Mucosa of gallbladder (tissue), 1 donor: ENCODE data around the gene KCNMA1. TPM values are rescaled to one million over a fixed set of nuclear protein-coding genes. Genes with fewer than 3 reads are reported as not detected.

Experiments
- DNase-seq: peaks from one replicate; pipeline ENCODE4 v3.0.0-alpha.2; 2020; ENCODE audit warnings: low spot score
- total RNA-seq: library from RNA; stranded (reverse); gene quantifications from one replicate; pipeline ENCODE4 v1.2.1, GENCODE V29; 2021
- donor health status: DM: no; HTN: no; CAD: no.

The KCNMA1 gene
- total RNA-seq, 1 donor from 2014 or later, result 101 TPM

DNA sequence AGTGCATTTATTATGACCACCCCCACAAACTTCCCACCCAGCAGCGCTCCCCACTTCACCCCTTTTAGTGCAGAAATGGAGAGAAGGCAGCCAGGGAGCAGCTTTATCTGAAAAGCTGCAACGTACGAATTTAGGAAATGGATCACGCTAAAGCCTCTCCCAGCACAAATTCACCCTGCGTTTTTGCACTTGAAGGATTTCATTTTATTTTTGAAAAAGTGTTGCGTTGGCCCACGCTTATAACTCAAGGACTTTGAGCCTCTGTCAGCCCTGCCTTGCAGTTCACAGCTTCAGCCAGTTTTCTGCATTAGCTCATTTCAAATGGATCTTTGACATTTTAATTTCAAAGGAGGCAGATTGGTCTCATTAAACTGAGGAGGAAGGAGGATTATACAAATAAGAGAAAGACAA is 556.1 kb downstream of the KCNMA1 start:
- no peak for DNase-seq

DNA sequence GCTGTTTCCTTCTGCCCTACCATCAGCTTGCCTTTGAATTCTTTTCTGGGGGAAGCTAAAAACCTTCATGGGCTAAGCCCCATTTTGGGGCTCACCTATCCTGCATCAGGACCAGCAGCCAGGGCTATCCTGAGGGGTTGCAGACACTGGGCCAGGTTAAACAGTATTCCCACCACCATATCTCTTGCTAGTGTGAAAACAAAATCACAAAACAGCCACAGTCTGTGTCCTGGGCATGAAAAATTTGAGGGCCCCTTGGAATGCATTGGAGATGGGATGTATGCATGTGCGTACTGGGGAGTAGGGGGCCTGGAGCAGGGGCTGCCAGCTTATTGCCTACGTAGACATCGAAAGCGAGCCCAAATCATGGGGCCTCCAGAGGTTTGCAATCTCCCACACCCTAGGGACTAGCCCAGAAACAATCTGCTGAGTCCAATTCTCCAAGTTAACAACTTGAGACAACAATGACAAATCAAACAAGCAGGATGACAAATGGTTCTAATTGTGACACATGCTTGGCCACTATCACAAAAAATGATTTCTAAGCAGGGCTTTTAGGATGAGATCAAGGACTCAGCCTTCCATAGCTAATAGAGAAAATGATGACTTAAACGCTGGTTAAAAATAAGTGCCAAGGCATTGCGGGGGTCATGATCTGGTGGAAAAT is 557.1 kb downstream of the KCNMA1 start:
- DNase-seq, result no peak

DNA sequence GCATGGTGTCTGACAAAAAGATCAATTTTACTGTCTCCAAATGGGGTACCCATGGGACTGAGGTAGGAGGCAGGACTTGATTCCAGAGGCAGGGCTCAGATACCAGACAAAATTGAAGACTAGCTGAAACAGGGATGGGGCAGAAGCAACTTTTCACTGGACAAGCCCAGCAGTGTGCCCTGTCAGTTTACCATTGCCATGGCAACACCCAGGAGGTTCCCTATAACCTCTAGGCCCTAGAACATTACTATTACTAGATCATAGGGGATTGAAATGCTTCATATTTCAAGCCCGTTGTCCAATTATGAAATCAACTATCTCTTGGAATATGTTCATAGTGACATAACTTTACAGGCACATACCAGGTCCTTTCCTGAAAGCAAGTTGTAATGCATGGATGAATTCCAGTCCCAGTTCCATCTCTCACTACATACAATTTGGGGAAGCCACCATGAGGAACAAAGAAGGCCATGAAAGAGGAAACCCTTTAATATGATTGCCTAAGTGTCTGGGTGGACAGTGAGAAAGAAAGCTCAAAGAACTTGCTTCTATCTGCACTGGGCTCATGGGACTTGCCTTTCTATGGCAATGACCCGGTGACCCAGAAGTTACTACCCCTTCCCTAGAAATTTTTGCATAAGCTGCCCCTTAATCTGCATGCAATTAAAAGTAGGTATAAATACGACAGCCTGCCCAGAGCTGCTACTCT is 557.9 kb downstream of the KCNMA1 start:
- no peak for DNase-seq

DNA sequence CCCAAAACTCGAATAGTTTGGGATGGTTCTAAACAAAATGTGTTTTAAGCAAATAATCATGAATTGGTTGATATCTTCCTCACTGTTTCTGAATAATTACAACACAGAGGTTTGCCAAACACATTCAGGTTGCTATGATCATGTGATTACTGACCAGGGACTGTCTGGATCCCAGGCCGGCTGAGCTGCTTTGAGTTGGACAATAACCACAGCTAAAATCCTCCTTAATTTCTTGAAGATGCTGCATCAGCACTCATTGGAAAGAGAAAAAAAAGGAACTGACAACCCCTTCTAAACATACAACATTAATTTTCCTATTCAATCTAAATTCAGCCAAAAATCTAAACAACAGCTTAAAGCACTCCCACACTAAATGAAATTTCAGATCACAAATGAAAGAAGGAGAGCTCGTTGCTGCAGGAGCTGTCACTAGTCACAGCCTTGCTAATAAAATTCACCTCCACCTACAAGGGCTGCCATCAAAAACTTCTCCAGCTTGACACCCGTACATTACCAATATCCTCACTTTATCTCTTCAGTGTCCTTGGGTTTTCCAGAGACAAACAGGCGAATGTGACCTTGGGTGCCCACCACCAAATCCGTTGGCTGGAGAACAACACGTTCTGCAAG is 560.2 kb downstream of the KCNMA1 start:
- no peak for DNase-seq

DNA sequence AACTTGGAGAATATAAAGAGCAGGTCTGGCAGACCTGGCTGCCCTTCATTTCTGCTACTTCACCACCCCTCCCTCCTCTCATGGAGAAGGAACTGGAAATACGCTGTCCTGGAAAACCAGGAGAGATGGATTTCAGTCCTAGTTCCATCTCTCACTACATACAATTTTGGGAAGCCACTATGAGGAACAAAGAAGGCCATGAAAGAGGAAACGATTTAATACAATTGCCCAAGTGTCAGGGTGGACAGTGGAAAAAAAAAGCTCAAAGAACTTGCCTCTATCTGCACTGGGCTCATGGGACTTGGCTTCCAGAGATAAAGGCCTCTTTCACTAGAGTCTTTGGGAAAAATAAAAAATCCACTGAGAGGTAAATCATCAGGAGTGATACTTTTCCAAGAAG is 561.7 kb downstream of the KCNMA1 start:
- DNase-seq, result no peak

DNA sequence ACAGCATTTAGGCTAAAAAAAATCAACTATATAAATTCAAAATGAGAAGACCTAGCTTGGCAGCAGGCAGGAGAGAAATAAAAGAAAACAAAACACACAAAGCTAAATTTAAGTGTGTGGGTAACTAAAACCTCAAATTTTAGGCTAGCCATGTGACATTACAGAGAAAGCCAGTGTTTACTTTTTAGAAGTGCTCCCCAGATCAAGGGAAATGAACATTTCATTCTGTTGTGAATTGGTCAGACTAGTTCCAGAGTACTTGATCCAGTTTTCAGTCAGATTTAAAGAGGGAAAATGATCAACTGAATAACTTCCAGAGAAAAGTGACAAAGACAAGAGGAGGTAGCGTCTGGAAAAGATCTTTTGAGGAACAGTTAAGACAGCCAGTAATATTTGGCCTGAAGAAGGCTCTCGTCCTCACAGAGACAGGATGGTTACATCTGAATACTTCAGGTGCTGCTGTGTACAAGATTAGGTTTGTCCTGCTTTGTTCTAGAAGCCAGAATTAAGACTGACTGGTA is 563.4 kb downstream of the KCNMA1 start:
- no peak for DNase-seq

DNA sequence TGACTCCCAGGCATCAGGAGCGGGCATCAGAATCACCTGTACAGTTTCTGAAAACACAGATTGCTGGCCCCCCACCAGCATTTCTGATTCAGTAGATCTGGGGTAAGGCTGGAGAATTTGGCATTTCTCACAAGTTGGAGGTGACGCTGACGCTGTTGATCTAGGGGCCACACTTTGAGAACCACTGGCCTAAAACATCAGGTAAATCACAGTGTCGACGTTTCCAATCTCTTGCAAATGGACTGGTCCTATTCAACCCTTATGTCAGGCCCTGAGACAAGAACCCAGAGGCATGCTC is 564.0 kb downstream of the KCNMA1 start:
- no peak for DNase-seq

DNA sequence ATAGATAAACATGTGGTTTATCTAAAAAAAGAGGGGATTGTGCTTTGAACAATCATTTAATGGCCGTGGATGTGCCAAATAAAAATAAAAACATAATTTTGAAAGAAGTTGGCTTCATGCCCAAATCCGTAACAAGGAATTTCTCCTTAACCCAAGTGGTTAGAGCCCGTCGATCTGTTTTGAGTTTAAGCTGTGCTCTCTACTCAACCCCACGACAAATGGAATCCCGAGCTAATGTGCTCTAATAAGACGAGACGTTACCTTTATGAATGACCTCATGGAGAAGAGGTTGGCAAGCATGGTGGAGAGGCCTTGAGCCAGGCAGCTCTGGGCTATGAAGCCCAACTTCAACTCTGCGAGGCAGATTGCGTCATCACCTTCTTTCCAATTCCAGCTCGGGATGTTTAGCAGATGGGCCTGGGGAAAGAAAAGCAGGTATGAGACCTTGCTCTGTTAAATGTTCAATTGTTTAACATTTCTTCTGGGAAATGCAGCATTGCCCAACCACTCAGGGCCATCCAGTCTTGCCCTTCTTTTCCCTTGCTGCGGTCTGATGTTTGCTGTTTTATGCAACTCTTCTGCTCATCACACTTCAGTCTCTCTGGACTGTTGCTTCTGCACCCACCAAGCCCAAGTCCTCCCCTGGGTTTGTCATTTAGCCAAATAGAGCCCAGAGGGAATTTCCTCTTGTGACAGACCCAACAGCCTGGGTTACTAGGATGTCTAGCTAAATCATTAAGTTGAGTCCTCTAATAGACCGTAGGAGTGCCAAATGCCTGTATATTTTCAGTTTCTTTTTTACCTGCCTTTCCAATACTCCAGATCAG is 564.6 kb downstream of the KCNMA1 start:
- peak; percentile 76 for DNase-seq

DNA sequence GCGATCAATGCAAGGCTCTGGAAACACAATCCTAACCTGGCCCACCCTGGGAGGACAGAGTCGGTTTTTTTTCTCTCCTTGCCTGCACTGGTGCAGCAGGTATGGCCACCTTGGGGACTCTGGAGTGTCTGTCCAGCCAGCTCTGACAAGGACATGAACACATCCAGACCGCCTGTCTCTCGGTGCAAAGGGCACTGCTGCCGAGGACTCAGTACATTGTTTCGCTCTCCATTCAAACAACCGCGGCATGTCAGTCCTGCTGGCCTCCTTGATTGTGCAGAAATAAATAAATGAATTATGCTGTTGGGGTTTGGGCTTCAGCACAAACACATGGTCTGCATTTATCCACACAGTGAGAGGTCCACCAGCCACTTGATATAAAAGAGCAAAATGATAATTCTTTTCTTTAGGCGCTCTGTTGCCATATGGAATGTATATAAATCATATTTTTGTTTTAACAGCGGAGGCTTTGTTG is 565.2 kb downstream of the KCNMA1 start:
- peak; percentile 56 for DNase-seq

DNA sequence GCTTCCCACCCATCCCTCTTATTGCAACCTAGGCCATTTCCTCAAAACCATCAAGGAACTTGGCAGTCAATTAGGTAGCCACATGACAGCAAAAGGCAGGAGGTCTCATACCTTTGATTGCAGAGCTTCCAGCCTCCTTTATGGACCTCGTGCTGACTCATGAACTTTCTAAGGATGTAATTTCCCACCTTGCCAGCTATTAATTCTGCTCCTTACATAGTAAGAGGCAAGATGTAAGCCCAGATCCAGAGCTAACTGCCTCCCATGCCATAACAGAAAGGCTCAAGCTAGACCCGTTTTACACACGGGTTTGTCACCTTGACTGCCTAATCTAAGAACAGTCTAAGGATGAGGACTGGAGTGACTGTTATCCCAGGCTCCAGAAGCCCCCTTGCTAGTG is 565.7 kb downstream of the KCNMA1 start:
- DNase-seq, result peak; percentile 34

DNA sequence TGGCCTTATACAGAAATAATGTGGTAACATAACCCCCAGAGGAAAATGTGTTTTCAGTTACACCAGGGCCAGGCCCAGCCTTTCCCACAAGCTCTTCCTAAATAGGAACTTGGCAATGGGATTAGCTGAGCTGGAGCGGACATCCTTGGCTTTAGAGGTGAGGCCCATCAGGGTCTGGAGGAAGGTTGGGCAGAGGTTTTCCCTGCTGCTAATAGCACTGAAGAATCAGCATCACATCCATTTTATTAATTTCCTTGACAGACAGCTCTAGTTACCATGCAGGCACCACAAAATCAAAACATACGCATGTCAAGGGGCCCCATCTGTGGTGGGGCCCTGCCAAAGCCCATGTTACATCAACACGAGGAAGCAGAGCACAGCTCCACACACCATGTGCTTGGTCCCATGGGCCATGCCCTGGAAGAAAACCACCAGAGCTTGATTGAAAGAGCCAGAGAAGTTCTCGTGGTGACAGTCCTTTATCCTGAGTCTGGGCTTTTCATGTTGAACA is 566.6 kb downstream of the KCNMA1 start:
- no peak for DNase-seq

DNA sequence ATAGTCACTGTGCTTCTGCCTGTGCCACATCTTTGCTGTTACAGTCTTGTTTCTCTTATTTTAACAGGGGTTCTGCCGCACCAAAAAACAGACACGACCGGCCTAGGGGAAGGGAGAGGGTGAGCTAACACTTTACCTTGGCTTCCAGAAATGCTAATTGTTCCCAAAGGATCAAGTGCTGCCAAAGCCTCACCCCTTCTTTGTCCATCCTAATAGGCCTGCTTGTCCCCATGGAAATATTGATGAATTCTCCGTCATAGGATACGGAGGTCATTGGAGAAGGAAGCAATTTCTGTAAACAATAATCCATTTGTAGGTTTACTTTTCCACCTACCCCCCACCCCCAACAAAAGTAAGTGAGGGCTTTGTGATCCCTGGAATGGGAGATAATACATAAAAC is 567.3 kb downstream of the KCNMA1 start:
- DNase-seq, result peak; percentile 24

DNA sequence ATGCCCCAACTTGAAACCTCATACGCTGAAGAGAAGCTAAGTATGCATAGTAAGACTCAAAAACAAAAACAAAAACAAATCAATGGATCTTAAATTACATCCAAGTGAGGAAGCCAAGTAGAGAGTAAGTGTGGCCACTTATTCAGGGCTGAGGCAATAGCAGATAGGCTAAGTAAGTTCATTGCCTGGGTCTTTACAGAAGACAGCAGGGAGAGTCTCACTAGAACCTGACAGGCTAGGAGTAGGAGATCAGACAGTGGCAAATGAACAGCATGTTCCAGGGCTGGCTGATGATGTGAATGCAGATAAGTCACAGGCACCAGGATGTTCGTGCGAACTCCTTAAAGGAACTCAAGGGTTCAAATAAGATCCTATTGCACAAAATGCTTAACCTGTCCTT is 568.6 kb downstream of the KCNMA1 start:
- no peak for DNase-seq

DNA sequence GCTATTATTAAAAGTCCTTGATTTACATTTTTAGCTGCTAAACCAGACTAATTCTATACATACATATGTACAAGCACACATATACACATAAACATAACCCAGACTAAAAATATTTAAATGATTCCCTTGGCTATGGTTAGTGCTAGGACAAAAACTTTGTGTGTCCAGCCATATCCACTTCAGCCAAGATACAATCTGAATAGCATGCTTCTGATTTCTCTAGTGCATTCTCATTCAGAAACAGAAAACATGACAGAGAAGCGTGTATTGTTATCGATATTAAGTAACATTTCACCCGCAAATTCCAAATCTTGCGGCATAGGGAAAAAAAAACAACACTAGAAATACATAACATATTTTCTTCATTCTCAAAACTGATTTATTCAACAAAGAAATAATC is 569.3 kb downstream of the KCNMA1 start:
- DNase-seq, result no peak

DNA sequence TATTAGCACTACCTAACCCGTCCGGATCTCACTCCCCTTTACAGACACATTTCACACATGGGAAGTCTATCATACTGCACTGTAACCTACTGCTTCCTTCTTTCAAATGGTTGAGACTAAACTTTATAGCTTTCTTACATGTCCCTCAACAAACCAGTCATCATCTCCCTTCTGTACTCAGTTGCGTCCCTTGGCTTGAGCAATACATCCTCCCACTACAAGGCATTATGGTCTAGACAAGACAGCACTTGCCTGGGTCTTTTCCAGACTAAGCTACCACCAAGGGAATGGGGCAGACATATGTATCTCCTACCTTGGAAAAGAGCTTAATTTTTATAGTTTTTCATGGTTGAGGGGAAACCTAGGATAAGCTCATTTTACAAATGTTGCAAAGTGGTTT is 575.2 kb downstream of the KCNMA1 start:
- no peak for DNase-seq

DNA sequence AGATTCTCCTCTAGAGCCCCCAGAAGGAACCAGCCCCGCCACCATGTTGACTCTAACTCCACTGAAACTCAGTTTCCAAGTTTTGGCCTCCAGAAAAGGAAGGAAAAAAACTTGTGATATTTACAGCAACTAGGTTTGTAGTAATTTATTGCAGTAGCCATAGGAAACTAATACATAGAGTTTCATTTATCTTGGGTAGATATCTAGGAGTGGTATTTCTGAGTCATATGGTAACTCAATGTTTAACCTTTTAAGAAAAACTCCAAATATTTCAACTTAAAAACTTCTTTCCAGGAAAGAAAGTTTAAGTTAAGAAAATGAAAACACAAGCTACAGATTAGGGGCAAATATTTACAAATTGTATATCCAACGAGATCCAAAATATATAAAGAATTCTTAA is 576.7 kb downstream of the KCNMA1 start:
- no peak for DNase-seq

DNA sequence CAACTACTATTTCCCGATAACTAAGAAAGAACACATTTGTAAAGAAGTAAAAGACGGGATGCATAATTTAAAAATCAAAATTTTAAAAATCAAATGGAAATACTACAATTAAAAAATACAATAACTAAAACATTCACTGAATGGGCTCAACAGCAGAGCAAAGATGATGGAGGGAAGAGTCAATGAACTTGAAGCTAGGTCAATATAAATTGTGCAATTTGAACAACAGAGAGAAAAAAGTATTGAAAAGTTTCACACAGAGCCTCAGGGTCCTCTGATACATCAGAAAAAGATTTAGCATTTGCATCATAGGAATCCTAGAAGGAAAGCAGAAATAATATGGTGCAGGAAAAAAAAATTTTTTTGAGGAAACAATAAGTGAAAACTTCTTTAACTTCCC is 581.0 kb downstream of the KCNMA1 start:
- DNase-seq, result no peak

DNA sequence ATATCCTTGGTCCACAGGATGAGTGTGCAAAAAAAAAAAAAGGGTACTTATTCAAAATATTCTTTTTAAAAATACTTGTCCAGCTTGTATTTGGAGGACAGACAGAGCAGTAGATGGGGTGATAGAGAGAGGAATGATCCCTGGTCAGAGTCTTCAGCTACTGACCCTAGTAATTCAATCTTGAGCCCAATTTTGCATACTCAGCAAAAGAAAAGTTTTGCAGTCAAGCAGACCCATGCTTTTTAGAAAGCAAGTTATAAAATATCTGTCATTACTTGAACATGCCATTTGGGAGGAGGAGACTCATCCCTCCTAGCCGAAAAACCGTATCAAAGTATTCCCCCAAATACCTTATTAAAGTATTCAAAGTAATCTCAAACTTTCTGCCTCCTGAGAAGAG is 585.0 kb downstream of the KCNMA1 start:
- no peak for DNase-seq

DNA sequence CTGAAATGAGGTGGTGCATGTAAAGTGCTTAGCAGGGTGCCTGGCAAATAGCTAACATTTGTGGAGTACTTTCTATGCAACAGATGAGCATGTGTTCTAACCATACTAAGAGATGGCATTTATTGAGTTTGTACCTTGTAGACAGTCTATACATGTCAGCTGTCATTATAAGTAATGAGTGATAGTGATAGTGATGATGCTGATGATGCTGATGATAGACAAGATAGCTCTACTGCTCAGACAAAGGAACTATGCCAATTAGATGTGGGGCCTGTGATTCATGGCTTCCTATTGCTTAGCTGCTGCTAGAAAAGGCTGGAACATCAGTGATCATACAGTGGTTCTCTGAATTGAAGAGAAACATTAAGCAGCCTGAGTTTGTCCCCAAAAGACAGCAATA is 585.8 kb downstream of the KCNMA1 start:
- no peak for DNase-seq

DNA sequence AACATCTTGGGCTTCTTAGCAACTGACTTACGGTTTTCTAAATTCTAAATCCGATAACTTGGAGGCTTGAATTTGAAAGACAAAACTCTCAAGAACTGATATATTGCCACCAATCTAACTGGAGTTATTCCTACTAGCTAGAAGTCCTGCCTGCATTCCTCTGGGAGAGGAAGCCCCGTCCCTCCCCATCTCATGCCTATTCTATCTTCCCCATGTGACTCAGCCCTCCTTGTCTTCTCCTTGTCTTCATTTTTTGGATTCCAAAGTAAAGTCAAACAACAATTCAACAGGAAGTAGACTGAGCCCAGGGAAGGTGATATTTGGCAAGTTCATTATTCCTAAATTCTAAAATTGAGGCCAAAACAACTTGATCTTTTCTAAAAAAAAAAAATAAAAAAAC is 587.7 kb downstream of the KCNMA1 start:
- DNase-seq, result no peak

DNA sequence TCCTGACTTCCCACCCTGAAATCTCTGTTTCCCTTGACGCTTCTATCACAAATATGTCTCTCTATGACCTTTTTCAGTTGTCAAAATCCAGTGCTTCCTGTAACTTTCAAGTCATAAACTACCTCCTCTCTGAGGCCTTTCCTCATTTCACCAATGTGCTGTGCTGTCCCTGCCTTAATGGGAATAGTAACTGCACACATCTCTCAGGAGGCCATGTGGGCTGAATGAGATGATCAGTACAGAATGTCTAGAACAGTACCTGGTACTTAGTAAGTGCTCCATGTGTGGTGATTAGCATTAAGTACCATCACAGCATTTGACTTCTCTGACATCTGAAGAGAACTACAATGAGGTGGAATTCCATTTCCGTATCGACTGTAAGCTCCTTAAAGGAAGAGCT is 588.5 kb downstream of the KCNMA1 start:
- no peak for DNase-seq

DNA sequence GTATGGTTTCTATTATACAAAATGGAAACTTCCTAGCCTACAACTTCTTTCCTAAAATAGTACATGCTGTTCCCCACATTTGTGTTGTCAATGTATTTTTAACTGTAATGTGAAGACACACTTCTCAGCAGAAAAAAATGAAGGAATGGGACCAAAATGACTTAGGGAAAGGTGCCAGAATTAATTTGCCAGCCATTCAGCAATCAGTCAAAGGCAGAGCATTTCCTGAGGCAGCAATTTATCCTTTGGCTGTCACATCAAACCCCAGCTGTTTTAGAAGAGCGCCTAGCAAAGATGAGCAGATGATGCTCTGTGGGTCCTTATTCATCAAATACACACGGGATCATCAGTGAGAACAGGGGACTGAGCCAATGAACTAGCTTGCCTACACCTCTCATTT is 592.5 kb downstream of the KCNMA1 start:
- DNase-seq, result no peak
